Activated naive CD4-positive, alpha-beta T cell treated with anti-CD3 and anti-CD28 coated beads, Interleukin-2, amount 10 ng/mL, durations not matched to agents 7 days and 5 days (primary cell): ENCODE results near the gene LRRC3.

ENCODE experiments used
- CTCF ChIA-PET: fragments of 350-600 bp; sonication (Branson Sonifier 250); formaldehyde crosslinking; loops from one replicate; lab custom pipeline; 2021; ENCODE audit warnings: antibody characterized with exemption; lab: Charles Lee
- DNase-seq: peaks from one replicate; pipeline ENCODE4 v3.0.0-alpha.2; 2020
- H3K27ac Mint-ChIP-seq: one replicate; pipeline ENCODE4 v1.8.0; 2021; ENCODE audit warnings: mild to moderate bottlenecking, moderate library complexity, mixed read lengths
- H3K27me3 Mint-ChIP-seq: one replicate; pipeline ENCODE4 v1.8.0; 2021; ENCODE audit warnings: mild to moderate bottlenecking, mixed read lengths
- H3K36me3 Mint-ChIP-seq: one replicate; pipeline ENCODE4 v1.8.0; 2021; ENCODE audit warnings: mixed read lengths
- H3K4me1 Mint-ChIP-seq: one replicate; pipeline ENCODE4 v1.8.0; 2021; ENCODE audit warnings: mixed read lengths
- H3K4me3 Mint-ChIP-seq: one replicate; pipeline ENCODE4 v1.8.0; 2021; ENCODE audit warnings: mild to moderate bottlenecking, moderate library complexity, mixed read lengths
- H3K9me3 Mint-ChIP-seq: one replicate; pipeline ENCODE4 v1.8.0; 2021; ENCODE audit warnings: mixed read lengths

LRRC3 gene

GRCh38 chr21:44453120-44453519 lies 2.2 kb upstream of the LRRC3 start:
- Mint-ChIP-seq H3K27ac (no peak overlapping the region), H3K4me1 (peaks cover 9% of the 10 kb centered on the region), H3K36me3 (peaks cover 2% of the 10 kb centered on the region), H3K4me3 (no peak overlapping the region), H3K9me3 (peaks cover 10% of the 10 kb centered on the region), H3K27me3 (peaks cover 71% of the 10 kb centered on the region)
- CTCF ChIA-PET, result no interaction called here
- no peak for DNase-seq

GRCh38 chr21:44454058-44454457 lies 1.3 kb upstream of the LRRC3 start:
- Mint-ChIP-seq H3K9me3 (peaks cover 10% of the 10 kb centered on the region), H3K36me3 (peaks cover 2% of the 10 kb centered on the region), H3K27me3 (peaks cover 62% of the 10 kb centered on the region), H3K27ac (no peak overlapping the region), H3K4me3 (peak overlapping the region; percentile 42), H3K4me1 (peaks cover 11% of the 10 kb centered on the region)
- no peak for DNase-seq
- CTCF ChIA-PET, result no interaction called here

GRCh38 chr21:44455524-44456213 lies 359 bp downstream of the LRRC3 start:
- DNase-seq, result peak; percentile 71
- CTCF ChIA-PET, result no interaction called here
- Mint-ChIP-seq H3K9me3 (peaks cover 10% of the 10 kb centered on the region), H3K4me1 (peaks cover 11% of the 10 kb centered on the region), H3K4me3 (peak overlapping the region; percentile 75), H3K36me3 (peaks cover 2% of the 10 kb centered on the region), H3K27ac (no peak overlapping the region), H3K27me3 (peaks cover 47% of the 10 kb centered on the region)

- peaks cover 11% of the 10 kb centered on the region for H3K4me1 Mint-ChIP-seq
- H3K9me3 Mint-ChIP-seq, result peaks cover 10% of the 10 kb centered on the region
- peak overlapping the region; percentile 70 for H3K4me3 Mint-ChIP-seq
- peaks cover 2% of the 10 kb centered on the region for H3K36me3 Mint-ChIP-seq
- DNase-seq, result no peak
- CTCF ChIA-PET, result no interaction called here
- H3K27ac Mint-ChIP-seq, result peak overlapping the region; percentile 28
- peaks cover 40% of the 10 kb centered on the region for H3K27me3 Mint-ChIP-seq
Observed at GRCh38 chr21:44456214-44456914, 1.1 kb downstream of the LRRC3 start.

GRCh38 chr21:44456915-44457736 lies 1.8 kb downstream of the LRRC3 start:
- peaks cover 33% of the 10 kb centered on the region for H3K27me3 Mint-ChIP-seq
- H3K4me3 Mint-ChIP-seq, result peak overlapping the region; percentile 70
- CTCF ChIA-PET, result interaction anchor here (0.6 kb wide), 1 partner anchor 196 kb away, joined by 3 read pairs; no protein-coding TSS in a partner anchor
- no peak for DNase-seq
- H3K4me1 Mint-ChIP-seq, result peaks cover 11% of the 10 kb centered on the region
- peaks cover 2% of the 10 kb centered on the region for H3K36me3 Mint-ChIP-seq
- H3K9me3 Mint-ChIP-seq, result peaks cover 9% of the 10 kb centered on the region
- no peak overlapping the region for H3K27ac Mint-ChIP-seq

GRCh38 chr21:44458971-44459711 lies 3.8 kb downstream of the LRRC3 start:
- H3K9me3 Mint-ChIP-seq, result peaks cover 3% of the 10 kb centered on the region
- CTCF ChIA-PET, result no interaction called here
- no peaks in the 10 kb centered on the region for H3K36me3 Mint-ChIP-seq
- H3K4me3 Mint-ChIP-seq, result no peak overlapping the region
- DNase-seq, result no peak
- H3K27ac Mint-ChIP-seq, result no peak overlapping the region
- H3K27me3 Mint-ChIP-seq, result peaks cover 15% of the 10 kb centered on the region
- H3K4me1 Mint-ChIP-seq, result peaks cover 11% of the 10 kb centered on the region

- H3K9me3 Mint-ChIP-seq, result no peaks in the 10 kb centered on the region
- CTCF ChIA-PET, result no interaction called here
- no peaks in the 10 kb centered on the region for H3K36me3 Mint-ChIP-seq
- no peak overlapping the region for H3K4me3 Mint-ChIP-seq
- no peak for DNase-seq
- H3K27me3 Mint-ChIP-seq, result peaks cover 7% of the 10 kb centered on the region
- no peak overlapping the region for H3K27ac Mint-ChIP-seq
- H3K4me1 Mint-ChIP-seq, result peaks cover 6% of the 10 kb centered on the region
Observed at GRCh38 chr21:44459712-44460440, 4.6 kb downstream of the LRRC3 start.

- no peak for DNase-seq
- peaks cover 3% of the 10 kb centered on the region for H3K27me3 Mint-ChIP-seq
- no peak overlapping the region for H3K27ac Mint-ChIP-seq
- CTCF ChIA-PET, result no interaction called here
- peaks cover 6% of the 10 kb centered on the region for H3K4me1 Mint-ChIP-seq
- no peaks in the 10 kb centered on the region for H3K9me3 Mint-ChIP-seq
- no peak overlapping the region for H3K4me3 Mint-ChIP-seq
- H3K36me3 Mint-ChIP-seq, result no peaks in the 10 kb centered on the region
Observed at GRCh38 chr21:44460441-44460755, 5.1 kb downstream of the LRRC3 start.

GRCh38 chr21:44461005-44461404 lies 5.7 kb downstream of the LRRC3 start:
- DNase-seq, result no peak
- H3K4me1 Mint-ChIP-seq, result peaks cover 6% of the 10 kb centered on the region
- H3K9me3 Mint-ChIP-seq, result peaks cover 2% of the 10 kb centered on the region
- CTCF ChIA-PET, result no interaction called here
- H3K4me3 Mint-ChIP-seq, result no peak overlapping the region
- no peak overlapping the region for H3K27ac Mint-ChIP-seq
- no peaks in the 10 kb centered on the region for H3K36me3 Mint-ChIP-seq
- H3K27me3 Mint-ChIP-seq, result no peaks in the 10 kb centered on the region

- DNase-seq, result no peak
- Mint-ChIP-seq H3K4me1 (peaks cover 3% of the 10 kb centered on the region), H3K36me3 (no peaks in the 10 kb centered on the region), H3K4me3 (no peak overlapping the region), H3K27ac (no peak overlapping the region), H3K27me3 (peaks cover 2% of the 10 kb centered on the region), H3K9me3 (peaks cover 3% of the 10 kb centered on the region)
- CTCF ChIA-PET, result no interaction called here
Observed at GRCh38 chr21:44461464-44462001, 6.2 kb downstream of the LRRC3 start.

- Mint-ChIP-seq H3K4me1 (peaks cover 2% of the 10 kb centered on the region), H3K27me3 (peaks cover 6% of the 10 kb centered on the region), H3K36me3 (no peaks in the 10 kb centered on the region), H3K4me3 (no peak overlapping the region), H3K27ac (no peak overlapping the region), H3K9me3 (peaks cover 3% of the 10 kb centered on the region)
- CTCF ChIA-PET, result no interaction called here
- no peak for DNase-seq
Observed at GRCh38 chr21:44462086-44462833, 7.0 kb downstream of the LRRC3 start.

- no peak for DNase-seq
- CTCF ChIA-PET, result no interaction called here
- Mint-ChIP-seq H3K4me1 (peaks cover 2% of the 10 kb centered on the region), H3K36me3 (no peaks in the 10 kb centered on the region), H3K4me3 (no peak overlapping the region), H3K27me3 (peaks cover 6% of the 10 kb centered on the region), H3K27ac (no peak overlapping the region), H3K9me3 (peaks cover 3% of the 10 kb centered on the region)
Observed at GRCh38 chr21:44462834-44463200, 7.5 kb downstream of the LRRC3 start.

- Mint-ChIP-seq H3K27ac (no peak overlapping the region), H3K36me3 (no peaks in the 10 kb centered on the region), H3K4me1 (no peaks in the 10 kb centered on the region), H3K4me3 (no peak overlapping the region), H3K9me3 (peaks cover 3% of the 10 kb centered on the region), H3K27me3 (peaks cover 6% of the 10 kb centered on the region)
- no peak for DNase-seq
- CTCF ChIA-PET, result no interaction called here
Observed at GRCh38 chr21:44463724-44464123, 8.4 kb downstream of the LRRC3 start.
